GM12874 (cell line): ENCODE data around the gene TCF4.

Source experiments
- CTCF ChIP-seq: IDR thresholded peaks from 2 replicates; pipeline ENCODE4 v1.5.1; 2011; ENCODE audit warnings: low read depth, mild to moderate bottlenecking, control low read depth, low read length, moderate library complexity; ENCODE audit not compliant: insufficient read depth

Gene TCF4

DNA sequence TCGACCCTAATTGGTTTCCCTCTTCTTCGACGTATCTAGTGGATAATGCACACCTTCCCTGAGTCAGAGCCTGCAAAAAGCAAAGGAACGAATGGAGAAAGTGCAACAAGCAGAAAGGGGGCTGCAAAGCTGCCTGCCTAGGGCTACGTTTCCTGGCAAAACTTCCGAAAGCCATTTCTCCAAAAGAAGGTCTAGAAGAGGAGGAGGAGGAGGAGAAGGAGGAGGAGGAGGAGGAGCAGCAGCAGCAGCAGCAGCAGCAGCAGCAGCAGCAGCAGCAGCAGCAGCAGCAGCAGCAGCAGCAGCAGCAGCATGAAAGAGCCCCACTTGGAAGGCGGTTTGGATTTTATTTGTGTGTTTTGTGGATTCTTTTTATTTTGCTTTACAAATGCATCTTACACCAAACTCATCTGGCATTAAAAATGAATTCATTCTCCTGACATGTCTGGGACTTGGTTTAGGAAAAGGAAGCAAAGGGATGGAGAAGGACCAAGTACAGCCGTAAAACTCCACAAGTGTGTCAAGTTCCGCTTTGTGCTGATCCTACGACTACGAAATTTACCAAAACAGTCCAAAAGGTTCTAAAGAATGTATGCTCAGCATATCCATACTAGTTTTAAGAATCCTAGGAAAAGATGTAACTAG lies 2.0 kb downstream of the TCF4 start:
- TF ChIP-seq CTCF, result no peak

- TF ChIP-seq CTCF, result no peak
Observed at GRCh38 chr18:55585065-55585919, 2.7 kb downstream of the TCF4 start.

- TF ChIP-seq CTCF, result no peak
Observed at GRCh38 chr18:55584201-55584600, 3.8 kb downstream of the TCF4 start.

- TF ChIP-seq CTCF, result no peak
Observed at GRCh38 chr18:55582325-55582724, 5.7 kb downstream of the TCF4 start.

DNA sequence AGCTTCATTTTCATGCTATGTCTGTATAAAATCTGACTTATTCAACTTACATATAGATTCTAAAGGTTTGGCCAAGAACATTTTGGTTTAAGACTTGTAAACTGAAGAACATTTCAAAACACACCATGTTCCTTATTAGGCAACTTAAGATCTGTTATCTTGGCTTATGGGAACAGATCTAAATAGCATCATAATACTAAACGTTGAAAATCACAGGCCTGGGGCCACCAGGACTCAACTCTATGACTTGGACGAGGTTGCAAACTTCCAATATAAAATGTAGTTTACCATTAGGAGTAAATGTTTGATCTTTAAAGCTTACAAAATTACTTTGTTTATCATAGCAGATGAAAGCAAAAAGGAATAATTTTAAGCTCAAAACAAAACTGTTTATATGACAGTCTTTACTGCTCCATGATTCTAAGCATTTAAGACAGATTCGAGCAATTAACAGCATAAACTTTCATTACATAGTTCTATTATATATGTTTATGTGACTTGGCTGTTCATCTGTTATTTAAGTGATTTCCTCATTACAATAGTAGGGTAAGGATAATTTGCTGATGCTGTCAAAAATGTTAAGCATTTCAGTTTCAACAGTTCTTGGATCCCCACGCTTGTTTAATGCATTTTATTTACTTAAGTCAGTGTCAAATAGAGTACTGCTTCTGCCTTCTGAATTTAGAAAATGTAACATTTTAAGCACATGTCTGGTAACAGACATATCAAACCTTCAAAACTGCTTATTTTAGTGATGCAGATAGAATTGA lies 8.3 kb downstream of the TCF4 start:
- no peak for TF ChIP-seq CTCF

- no peak for TF ChIP-seq CTCF
Observed at GRCh38 chr18:55577812-55578539, 10.0 kb downstream of the TCF4 start.
